HG03064 (cell line): ENCODE data around the gene ZNF296.

Source experiments
- ATAC-seq: cut with Tn5 transposase; IDR thresholded peaks from one replicate; pipeline ENCODE4 v1.9.1; 2021; ENCODE audit warnings: low read depth; ENCODE audit not compliant: unreplicated experiment

Gene ZNF296

GRCh38 chr19:45090034-45090433 is 13.8 kb upstream of the ZNF296 start:
- ATAC-seq, result no peak

- no peak for ATAC-seq
Observed at GRCh38 chr19:45087531-45087930, 11.3 kb upstream of the ZNF296 start.

DNA sequence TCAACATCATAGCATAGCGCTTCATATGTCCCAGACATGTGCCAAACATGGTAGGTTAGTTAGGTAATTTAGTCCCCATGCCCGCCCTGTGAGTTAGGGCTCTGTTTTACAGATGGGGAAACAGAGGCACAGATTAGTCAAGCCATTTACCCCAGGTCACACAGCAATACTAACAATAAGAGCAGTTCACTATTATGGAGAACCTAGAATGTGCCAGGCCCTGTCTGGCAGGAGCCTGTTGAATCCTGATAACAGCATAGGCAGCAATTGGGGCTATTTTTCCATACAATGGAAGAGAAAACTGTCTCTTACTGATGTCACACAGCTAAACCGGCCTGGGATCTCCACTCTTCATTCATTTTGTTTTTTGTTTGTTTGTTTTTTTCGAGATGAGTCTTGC is 10.2 kb upstream of the ZNF296 start:
- ATAC-seq, result no peak

GRCh38 chr19:45082170-45082569 is 5.9 kb upstream of the ZNF296 start:
- ATAC-seq, result no peak

DNA sequence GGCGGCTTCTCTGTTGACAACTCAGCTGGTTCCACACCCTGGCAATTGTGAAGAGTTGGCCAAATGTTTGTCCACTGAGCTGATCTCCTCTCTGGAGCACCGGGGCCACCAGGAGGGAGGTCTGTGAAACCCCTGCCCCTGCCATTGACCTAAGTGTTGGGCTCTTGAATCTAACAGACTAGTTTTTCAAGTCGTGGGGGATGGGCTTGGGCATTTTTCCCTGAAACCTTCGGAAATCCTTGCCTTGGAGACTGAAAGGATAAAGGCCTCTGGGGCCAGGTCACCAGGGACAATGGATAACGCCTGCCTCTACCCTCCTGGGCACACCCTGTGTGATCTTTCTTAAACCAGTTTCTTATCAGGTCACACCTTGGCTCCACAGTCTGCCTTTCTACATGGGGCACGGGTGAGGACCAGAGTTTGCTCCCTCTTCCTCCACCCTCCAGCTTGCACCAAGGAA is 3.7 kb upstream of the ZNF296 start:
- no peak for ATAC-seq

- ATAC-seq, result no peak
Observed at GRCh38 chr19:45079063-45079910, 3.0 kb upstream of the ZNF296 start, which contains the start of gene GEMIN7. GEMIN7 (plus strand) TSS chr19:45079260; CDS start chr19:45090115, 10,855 bp downstream.

GRCh38 chr19:45078390-45079062 is 2.2 kb upstream of the ZNF296 start:
- ATAC-seq, result no peak

GRCh38 chr19:45076851-45077730 is 813 bp upstream of the ZNF296 start:
- no peak for ATAC-seq

- ATAC-seq, result peak; percentile 58
Observed at GRCh38 chr19:45075301-45076028, 813 bp downstream of the ZNF296 start.

GRCh38 chr19:45074744-45075300 is 1.5 kb downstream of the ZNF296 start:
- no peak for ATAC-seq

DNA sequence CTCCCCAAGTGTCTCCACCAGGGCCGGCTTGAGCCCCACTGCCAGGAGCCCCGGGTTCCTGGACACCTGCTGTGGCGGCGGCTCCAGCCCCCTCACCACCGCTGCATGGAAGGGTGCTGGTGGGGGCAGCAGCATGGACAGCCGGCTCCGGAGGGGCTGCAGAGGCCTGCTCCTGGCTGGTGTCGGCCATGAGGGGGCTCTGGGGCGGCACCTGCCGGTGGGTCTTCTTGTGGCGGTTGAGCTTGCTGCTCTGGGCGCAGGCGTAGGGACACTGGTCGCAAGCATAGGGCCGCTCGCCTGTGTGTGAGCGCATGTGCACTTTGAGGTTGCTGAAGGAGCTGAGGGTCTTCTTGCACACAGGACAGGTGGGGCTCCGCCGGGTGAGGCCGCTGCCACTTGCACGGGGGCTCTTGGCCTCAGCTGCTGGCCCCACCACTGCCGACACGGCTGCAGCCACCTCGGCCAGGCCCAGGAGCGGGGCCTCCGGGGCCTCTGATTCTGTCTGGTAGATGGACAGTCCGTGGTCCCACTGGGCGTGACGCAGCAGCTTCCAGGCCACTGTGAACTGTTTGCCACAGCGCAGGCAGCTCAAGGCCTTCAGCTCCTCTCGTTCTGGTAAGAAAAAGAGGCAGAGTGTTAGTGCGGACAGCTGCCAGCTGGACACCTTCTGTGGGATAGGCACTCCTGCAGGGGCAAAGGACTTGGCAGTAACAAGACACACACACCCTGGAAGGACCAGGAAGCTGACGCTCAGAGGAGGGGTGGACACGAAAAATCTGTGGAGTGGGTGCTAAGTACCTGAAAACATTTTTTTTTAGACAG is 4.1 kb downstream of the ZNF296 start:
- no peak for ATAC-seq

DNA sequence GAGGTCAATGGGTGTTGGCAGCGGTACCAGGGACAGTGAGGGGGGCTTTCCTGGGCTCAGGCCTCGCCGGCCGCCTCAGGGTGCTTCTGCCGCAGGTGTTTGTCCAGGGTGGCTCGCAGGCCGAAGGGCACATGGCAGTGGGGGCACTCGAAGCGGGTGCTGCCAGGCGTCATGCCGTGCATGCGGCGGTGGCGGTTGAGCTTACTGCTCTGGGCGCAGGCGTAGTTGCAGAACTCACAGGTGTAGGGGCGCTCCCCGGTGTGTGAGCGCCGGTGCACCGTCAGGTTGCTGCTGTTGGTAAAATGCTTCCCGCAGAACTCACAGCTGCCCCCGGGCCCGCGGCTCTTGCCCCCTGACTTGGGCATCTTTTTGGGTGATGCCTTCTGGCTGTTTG is 4.7 kb downstream of the ZNF296 start:
- no peak for ATAC-seq

- no peak for ATAC-seq
Observed at GRCh38 chr19:45070861-45071544, 5.3 kb downstream of the ZNF296 start.

DNA sequence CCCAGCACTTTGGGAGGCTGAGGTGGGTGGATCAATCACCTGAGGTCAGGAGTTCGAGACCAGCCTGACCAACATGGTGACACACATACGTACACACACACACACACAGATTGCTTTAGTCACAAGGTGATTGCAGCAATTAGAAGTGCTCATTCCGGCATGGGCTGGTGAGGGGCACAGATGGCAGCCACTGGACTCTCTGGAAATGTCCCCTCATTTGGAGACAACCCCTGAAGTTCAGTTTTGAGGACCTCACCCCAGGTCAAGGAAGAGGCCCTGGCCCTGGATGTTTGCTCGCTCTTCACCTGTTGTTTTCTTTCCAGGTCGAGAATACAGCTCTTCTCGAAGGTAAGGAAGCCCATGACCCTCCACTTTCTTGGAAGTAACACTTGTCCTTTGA is 6.1 kb downstream of the ZNF296 start:
- ATAC-seq, result no peak

DNA sequence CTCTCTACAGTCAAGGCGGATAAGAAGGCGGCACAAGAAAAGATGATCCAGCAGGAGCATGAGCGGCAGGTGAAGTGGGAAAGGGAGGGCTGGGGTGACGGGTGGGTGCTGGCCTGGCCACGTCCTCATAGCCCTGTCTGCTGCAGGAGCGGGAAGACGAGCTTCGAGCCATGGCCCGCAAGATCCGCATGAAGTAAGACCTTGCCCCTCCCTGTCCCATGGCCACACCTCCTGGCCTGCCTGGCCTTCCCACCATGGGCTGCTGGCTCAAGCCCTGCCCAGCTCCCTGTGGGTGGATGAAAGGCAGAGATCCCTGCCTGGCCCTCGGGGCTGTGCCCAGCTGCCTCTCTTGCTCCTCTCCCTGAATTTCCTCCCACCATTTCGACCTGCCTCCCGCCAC is 7.2 kb downstream of the ZNF296 start:
- no peak for ATAC-seq

DNA sequence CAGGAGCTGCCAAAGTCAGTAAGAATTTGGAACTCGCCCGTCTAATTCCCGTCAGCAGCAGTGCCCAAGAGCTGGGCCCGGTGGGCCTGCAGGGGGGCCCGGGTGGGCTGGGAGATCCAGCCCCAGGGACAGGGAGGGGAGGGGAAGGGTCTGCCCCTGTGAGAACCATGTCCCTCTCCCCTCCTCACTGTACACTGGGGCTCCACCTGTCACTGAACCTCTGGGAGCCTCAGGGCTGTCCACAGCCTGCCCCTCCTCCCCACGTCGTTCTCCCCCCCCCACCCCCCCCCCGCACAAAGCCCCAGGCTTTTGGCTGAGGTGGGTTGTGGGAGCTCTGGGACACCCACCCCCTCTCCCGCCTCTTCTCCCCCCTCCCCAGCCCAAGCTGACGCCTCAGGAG is 8.2 kb downstream of the ZNF296 start:
- no peak for ATAC-seq

- no peak for ATAC-seq
Observed at GRCh38 chr19:45066921-45067661, 9.2 kb downstream of the ZNF296 start.
